K562 (cell line): ENCODE data around the gene TAAR1. TPM values are rescaled to one million over a fixed set of nuclear protein-coding genes. Genes with fewer than 3 reads are reported as not detected.

Experiments used
- ATAC-seq: fragments of 200-7000 bp; cut with Tn5 transposase; 3 replicates; pipeline ENCODE4 v1.9.1; 2020; ENCODE audit warnings: moderate library complexity
- BruUV-seq: library from RNA; stranded (reverse); fragments of 400-500 nt; replicated peaks from 2 replicates; lab custom pipeline; 2021; lab: Mats Ljungman, UMichigan
- CTCF ChIA-PET: fragments of 300-600 bp; formaldehyde crosslinking; extraction: SDS; loops from one replicate; lab custom pipeline; 2021; ENCODE audit warnings: low intra/inter-chr PET ratio; lab: Yijun Ruan, JAX
- POLR2A ChIA-PET: fragments of 300-600, 350-650 bp; sonication (Branson Sonifier 250); formaldehyde crosslinking; extraction: SDS; loops from one replicate; lab custom pipeline; 2021; ENCODE audit warnings: antibody characterized with exemption, inconsistent platforms; lab: Yijun Ruan, JAX
- DNase-seq, 4 experiments: peaks; one replicate each; pipeline versions ENCODE4 v3.0.0 to v3.0.0-alpha.2; 2011 to 2018; ENCODE audit warnings: low spot score in 3 of 4, mixed read lengths in 3 of 4; ENCODE audit errors: extremely low read depth in 1 of 4
- FAIRE-seq: peaks from 2 replicates; lab custom pipeline; 2011; peaks lifted over from hg19 to GRCh38; lab: Jason Lieb, UNC
- H2AFZ ChIP-seq: 2 replicates; pipeline ENCODE4 v1.6.0; 2011; ENCODE audit warnings: low read depth, low read length, control low read depth, inconsistent platforms
- H3K27ac ChIP-seq: fragments of 200-600 bp; 3 replicates; pipeline ENCODE4 v1.8.0; 2011; ENCODE audit warnings: low read depth, mild to moderate bottlenecking, control low read depth, inconsistent platforms, low read length, moderate library complexity, mixed read lengths; ENCODE audit errors: extremely low read depth
- H3K27me3 ChIP-seq, 2 experiments: fragments of 300-600 bp in 1 of 2; 2 replicates in 1 of 2; 3 replicates in 1 of 2; pipeline versions ENCODE4 v1.6.0 to v1.8.0; 2011; ENCODE audit warnings: inconsistent platforms in 2 of 2, low read length in 2 of 2, mild to moderate bottlenecking in 1 of 2, mixed read lengths in 1 of 2, moderate library complexity in 1 of 2; ENCODE audit not compliant: control insufficient read depth in 2 of 2, insufficient read depth in 2 of 2
- H3K36me3 ChIP-seq: fragments of 300-600 bp; 3 replicates; pipeline ENCODE4 v1.8.0; 2011; ENCODE audit warnings: mild to moderate bottlenecking, low read length, inconsistent platforms; ENCODE audit not compliant: control insufficient read depth, insufficient read depth
- H3K4me1 ChIP-seq, 2 experiments: fragments of 200-600 bp in 1 of 2; replicated peaks in 1 of 2; 2 replicates in 1 of 2; 3 replicates in 1 of 2; pipeline versions ENCODE4 v1.5.1 to v1.8.0; 2011; ENCODE audit warnings: inconsistent platforms in 2 of 2, low read length in 2 of 2, mild to moderate bottlenecking in 1 of 2, mixed read lengths in 1 of 2, moderate library complexity in 1 of 2; ENCODE audit not compliant: control insufficient read depth in 2 of 2, insufficient read depth in 2 of 2
- H3K4me2 ChIP-seq: 2 replicates; pipeline ENCODE4 v1.6.1; 2011; ENCODE audit warnings: low read length, control low read depth, inconsistent platforms, mixed read lengths; ENCODE audit not compliant: insufficient read depth
- H3K4me3 ChIP-seq: fragments of 200-600 bp; sonication (generic), shearing (Covaris generic); 2 replicates; pipeline ENCODE4 v1.5.1; 2016; ENCODE audit warnings: control low read depth, inconsistent platforms
- H3K79me2 ChIP-seq: fragments of 200-600 bp; 3 replicates; pipeline ENCODE4 v1.8.0; 2011; ENCODE audit warnings: low read length, inconsistent platforms; ENCODE audit not compliant: control insufficient read depth, insufficient read depth
- H3K9ac ChIP-seq, 2 experiments: 2 replicates each; pipeline versions ENCODE4 v1.6.0 to v1.6.1; 2011; ENCODE audit warnings: low read depth in 2 of 2, low read length in 2 of 2, control low read depth in 1 of 2, inconsistent platforms in 1 of 2, mild to moderate bottlenecking in 1 of 2, mixed read lengths in 1 of 2; ENCODE audit not compliant: insufficient read depth in 1 of 2
- H3K9me1 ChIP-seq: one replicate; pipeline ENCODE4 v1.6.0; 2011; ENCODE audit warnings: inconsistent platforms, mild to moderate bottlenecking, low read length, moderate library complexity; ENCODE audit not compliant: control insufficient read depth, insufficient read depth
- H3K9me3 ChIP-seq: replicated peaks from 2 replicates; pipeline ENCODE4 v1.5.1; 2011; ENCODE audit warnings: low read depth, low read length, inconsistent platforms; ENCODE audit not compliant: control insufficient read depth, insufficient read depth
- H4K20me1 ChIP-seq: replicated peaks from 2 replicates; pipeline ENCODE4 v1.6.1; 2011; ENCODE audit warnings: low read length, inconsistent platforms, mixed read lengths; ENCODE audit not compliant: control insufficient read depth, insufficient read depth
- CGGBP1 ChIP-seq: fragments of 250-450 bp; sonication (Bioruptor Pico); IDR thresholded peaks from 2 replicates; pipeline ENCODE4 v1.9.0; 2021; ENCODE audit warnings: mild to moderate bottlenecking
- CREB3 ChIP-seq: fragments of 450-650 bp; conservative IDR thresholded peaks from 2 replicates; pipeline ENCODE4 v1.6.1; 2016; ENCODE audit warnings: missing genetic modification characterization, low read depth, mild to moderate bottlenecking, missing compliant biosample characterization, moderate library complexity
- CTBP1 ChIP-seq: fragments of 450-650 bp; IDR thresholded peaks from 2 replicates; pipeline ENCODE4 v1.6.1; 2016; ENCODE audit warnings: borderline replicate concordance
- DLX4 ChIP-seq: fragments of 250-450 bp; sonication (Bioruptor Pico); IDR thresholded peaks from 2 replicates; pipeline ENCODE4 v1.6.1; 2021; ENCODE audit warnings: mild to moderate bottlenecking
- HMG20A ChIP-seq: fragments of 450-650 bp; formaldehyde crosslinking; conservative IDR thresholded peaks from 2 replicates; pipeline ENCODE4 v1.4.0; 2020; ENCODE audit warnings: mild to moderate bottlenecking, mixed read lengths
- MAFF ChIP-seq: IDR thresholded peaks from 2 replicates; pipeline ENCODE4 v1.6.1; 2012; ENCODE audit warnings: low read length, improper control_type of control experiment
- NFIX ChIP-seq: fragments of 250-450 bp; sonication (Bioruptor Pico); IDR thresholded peaks from 2 replicates; pipeline ENCODE4 v1.4.0; 2020; ENCODE audit warnings: low read depth, mild to moderate bottlenecking, moderate library complexity
- PHB ChIP-seq: fragments of 250-450 bp; sonication (Bioruptor Pico); IDR thresholded peaks from 2 replicates; pipeline ENCODE4 v1.5.0; 2021
- PML ChIP-seq: IDR thresholded peaks from 2 replicates; pipeline ENCODE4 v1.6.1; 2012; ENCODE audit warnings: low read length, inconsistent platforms
- RBFOX2 ChIP-seq: fragments of 200-400 bp; formaldehyde crosslinking; IDR thresholded peaks from 2 replicates; pipeline ENCODE4 v1.6.1; 2017; ENCODE audit warnings: low read depth, mild to moderate bottlenecking, low read length, moderate library complexity
- RREB1 ChIP-seq: fragments of 250-450 bp; sonication (Bioruptor Pico); IDR thresholded peaks from 2 replicates; pipeline ENCODE4 v1.4.0; 2020
- STAG1 ChIP-seq: sonication (generic); formaldehyde crosslinking; IDR thresholded peaks from 2 replicates; pipeline ENCODE4 v1.5.0; 2020; ENCODE audit warnings: missing genetic modification reagents, borderline replicate concordance
- TAF1 ChIP-seq: IDR thresholded peaks from 2 replicates; pipeline ENCODE4 v1.6.1; 2011; ENCODE audit warnings: mild to moderate bottlenecking, low read length, moderate library complexity; ENCODE audit not compliant: insufficient read depth, control insufficient read depth, severe bottlenecking; ENCODE audit errors: extremely low read depth
- TRIM28 ChIP-seq: fragments of 450-650 bp; IDR thresholded peaks from 2 replicates; pipeline ENCODE4 v1.6.1; 2017
- ZBTB2 ChIP-seq: fragments of 450-650 bp; IDR thresholded peaks from 2 replicates; pipeline ENCODE4 v1.6.1; 2016; ENCODE audit warnings: antibody characterized with exemption
- ZEB2 ChIP-seq: fragments of 450-650 bp; IDR thresholded peaks from 2 replicates; pipeline ENCODE4 v1.6.1; 2016
- WGBS: fragments of 100-300 bp; shearing (Covaris generic); methylation state at CpG from one replicate; pipeline ENCODE4 v1.1.6; 2016; ENCODE audit warnings: low coverage, mixed read lengths; ENCODE audit not compliant: insufficient coverage; ENCODE audit errors: missing lambda C conversion rate; 5-methylcytosine and 5-hydroxymethylcytosine counted together
- in situ Hi-C: fragments of 300-500 bp; cut with MboI; formaldehyde crosslinking; loops from 4 replicates; pipeline ENCODE4 v1.15.0; 2018; ENCODE audit warnings: inconsistent platforms, mixed read lengths
- intact Hi-C: fragments of 100-400 bp; cut with micrococcal nuclease; formaldehyde crosslinking; loops from 2 replicates; pipeline ENCODE4 v1.14.2; 2022
- polyA plus RNA-seq, 8 experiments: library from polyadenylated mRNA; depleted of rRNA in 4 of 8; stranded (reverse) in 5 of 8; unstranded in 3 of 8; fragments of >200 nt; fragmentation: Nextera tagmentation in 2 of 8; fragmentation: Illumina TruSeq in 1 of 8; extraction: Ambion mirVana in 2 of 8; extraction: Trizol in 1 of 8; gene quantifications; 2 replicates each; pipeline versions ENCODE4 v1.2.1 to v1.2.3, GENCODE V29; 2011 to 2014; ENCODE audit warnings: inconsistent platforms in 1 of 8, missing spikeins in 1 of 8
- total RNA-seq, 7 experiments: library from RNA; depleted of rRNA in 6 of 7; stranded (reverse); fragments of >200 nt in 6 of 7; fragmentation: Illumina TruSeq in 2 of 7; extraction: Trizol in 2 of 7; gene quantifications; 2 replicates each; pipeline versions ENCODE4 v1.2.1 to v1.2.3, GENCODE V29; 2011 to 2021; ENCODE audit warnings: low replicate concordance in 1 of 7

The TAAR1 gene
- total and polyA plus RNA-seq, 9 of the 15 experiments (the other 6 are each of a cell fraction or from before 2014, with no cell fraction given) = not detected

- no peaks in the 10 kb centered on the region for H3K9me3 ChIP-seq
- peaks cover 0 to 3% of the 10 kb centered on the region in 2 experiments; a peak in 1 of 5 replicates for H3K27me3 ChIP-seq
- H3K4me2 ChIP-seq = no peak overlapping the region
- H3K79me2 ChIP-seq = no peaks in the 10 kb centered on the region
- no peaks in the 10 kb centered on the region for H4K20me1 ChIP-seq
- H3K9me1 ChIP-seq = no peaks in the 10 kb centered on the region
- H3K27ac ChIP-seq = no peak overlapping the region
- no TSS peak for BruUV-seq
- H3K36me3 ChIP-seq = no peaks in the 10 kb centered on the region
- H3K4me1 ChIP-seq = no peaks in the 10 kb centered on the region
- no peak overlapping the region for H2AFZ ChIP-seq
- ATAC-seq (no peak), FAIRE-seq (no peak), DNase-seq (no peak)
- in situ Hi-C loops (no loop called here), intact Hi-C loops (no loop called here)
- ChIA-PET POLR2A (no interaction called here), CTCF (no interaction called here)
- no peak overlapping the region for H3K9ac ChIP-seq
- no peak overlapping the region for H3K4me3 ChIP-seq
- WGBS = 0% methylated on average over 2 of the region's 2 CpGs
- TF ChIP-seq RREB1 (CRISPR knock-in tag) = no peak
- TF ChIP-seq TAF1 = no peak
- TF ChIP-seq PML = no peak
- TF ChIP-seq TRIM28 = no peak
- TF ChIP-seq DLX4 = no peak
- TF ChIP-seq MAFF = no peak
- no peak for TF ChIP-seq HMG20A (CRISPR knock-in tag)
- no peak for TF ChIP-seq STAG1 (CRISPR knock-in tag)
- no peak for TF ChIP-seq PHB (CRISPR knock-in tag)
- TF ChIP-seq ZEB2 = no peak
- no peak for TF ChIP-seq CGGBP1 (CRISPR knock-in tag)
- TF ChIP-seq RBFOX2 = no peak
- TF ChIP-seq NFIX (CRISPR knock-in tag) = no peak
- no peak for TF ChIP-seq CREB3 (tag)
- TF ChIP-seq CTBP1 = no peak
- no peak for TF ChIP-seq ZBTB2
Observed at GRCh38 chr6:132611616-132612015, 47.4 kb downstream of the TAAR1 start.
